Stomach (tissue), 4 donors: ENCODE data around the gene TP53RK.

Source experiments
- CTCF ChIP-seq, 7 experiments: fragments of 450-650 bp in 4 of 7; fragments of 200-600 bp in 3 of 7; sonication (generic) in 3 of 7; IDR thresholded peaks; one replicate each; pipeline ENCODE4 v1.5.1; 2016 to 2019; ENCODE audit warnings: antibody characterized with exemption in 7 of 7, control low read depth in 2 of 7, mild to moderate bottlenecking in 1 of 7
- POLR2A ChIP-seq, 4 donors: fragments of 450-650 bp; IDR thresholded peaks; one replicate each; pipeline ENCODE4 v1.6.1; 2016; ENCODE audit warnings: antibody characterized with exemption in 4 of 4, control low read depth in 2 of 4, mild to moderate bottlenecking in 1 of 4, moderate library complexity in 1 of 4

GRCh38 chr20:46666818-46667515, 22.3 kb downstream of the TP53RK start:
- TF ChIP-seq CTCF (IDR thresholded peaks at IDR 0.05) = no peak
- TF ChIP-seq POLR2A (IDR thresholded peaks at IDR 0.05) = no peak
